ENCODE data around the gene CPED1.
"Not testable (repeated sequence)": the region's sequence is repeated elsewhere in the genome, so short reads cannot be mapped to it uniquely, and the experiment has no call there.

Gene CPED1

GRCh38 chr7:121195874-121196273 is 207.4 kb downstream of the CPED1 start:
- no peak for DNase-seq

GRCh38 chr7:121196286-121196685 is 207.8 kb downstream of the CPED1 start:
- DNase-seq: no peak

- DNase-seq: no peak
Measured at GRCh38 chr7:121197455-121197854, 208.9 kb downstream of the CPED1 start.

GRCh38 chr7:121198502-121198901 is 210.0 kb downstream of the CPED1 start:
- DNase-seq: no peak

- DNase-seq: no peak
Measured at GRCh38 chr7:121202125-121202524, 213.6 kb downstream of the CPED1 start.

- no peak for DNase-seq
Measured at GRCh38 chr7:121202834-121203233, 214.3 kb downstream of the CPED1 start.

- no peak for DNase-seq
Measured at GRCh38 chr7:121204537-121204936, 216.0 kb downstream of the CPED1 start.

GRCh38 chr7:121205777-121206176 is 217.3 kb downstream of the CPED1 start:
- DNase-seq: no peak

GRCh38 chr7:121211253-121211652 is 222.7 kb downstream of the CPED1 start:
- no peak for DNase-seq

- DNase-seq: no peak
Measured at GRCh38 chr7:121212036-121212435, 223.5 kb downstream of the CPED1 start.

GRCh38 chr7:121214657-121215056 is 226.1 kb downstream of the CPED1 start:
- DNase-seq: no peak

GRCh38 chr7:121219026-121219425 is 230.5 kb downstream of the CPED1 start:
- DNase-seq: no peak

GRCh38 chr7:121221108-121221507 is 232.6 kb downstream of the CPED1 start:
- DNase-seq: not testable (repeated sequence)

GRCh38 chr7:121228779-121229178 is 240.3 kb downstream of the CPED1 start:
- DNase-seq: no peak

- no peak for DNase-seq
Measured at GRCh38 chr7:121235201-121235600, 246.7 kb downstream of the CPED1 start.

- DNase-seq: no peak
Measured at GRCh38 chr7:121237601-121238000, 249.1 kb downstream of the CPED1 start.

- DNase-seq: no peak
Measured at GRCh38 chr7:121244120-121244870, 255.8 kb downstream of the CPED1 start.

GRCh38 chr7:121251367-121251766 is 262.9 kb downstream of the CPED1 start:
- not testable (repeated sequence) for DNase-seq

GRCh38 chr7:121252523-121253235 is 264.2 kb downstream of the CPED1 start:
- not testable (repeated sequence) for DNase-seq

- no peak for DNase-seq
Measured at GRCh38 chr7:121259826-121260225, 271.3 kb downstream of the CPED1 start.

- DNase-seq: no peak
Measured at GRCh38 chr7:121261207-121261884, 272.8 kb downstream of the CPED1 start.

GRCh38 chr7:121262221-121262620 is 273.7 kb downstream of the CPED1 start:
- no peak for DNase-seq

- DNase-seq: no peak
Measured at GRCh38 chr7:121262969-121263368, 274.5 kb downstream of the CPED1 start.

All from activated gamma-delta T cell (primary cell).